ENCODE data around the gene RLN3.

DNA sequence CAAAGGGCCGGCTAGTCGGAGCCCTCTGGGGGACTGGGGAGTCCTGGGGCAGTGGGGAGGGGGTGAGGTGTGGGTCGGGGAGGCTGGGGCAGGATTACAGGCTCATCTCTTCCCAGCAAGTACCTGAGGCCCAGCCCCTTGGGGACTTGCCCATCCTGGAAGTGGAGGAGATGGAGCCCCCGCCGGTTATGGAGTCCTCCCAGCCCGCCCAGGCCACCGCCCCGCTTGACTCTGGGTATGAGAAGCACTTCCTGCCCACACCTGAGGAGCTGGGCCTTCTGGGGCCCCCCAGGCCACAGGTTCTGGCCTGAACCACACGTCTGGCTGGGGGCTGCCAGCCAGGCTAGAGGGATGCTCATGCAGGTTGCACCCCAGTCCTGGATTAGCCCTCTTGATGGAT lies 24.0 kb downstream of the RLN3 start:
- TF ChIP-seq, protein P1, sequence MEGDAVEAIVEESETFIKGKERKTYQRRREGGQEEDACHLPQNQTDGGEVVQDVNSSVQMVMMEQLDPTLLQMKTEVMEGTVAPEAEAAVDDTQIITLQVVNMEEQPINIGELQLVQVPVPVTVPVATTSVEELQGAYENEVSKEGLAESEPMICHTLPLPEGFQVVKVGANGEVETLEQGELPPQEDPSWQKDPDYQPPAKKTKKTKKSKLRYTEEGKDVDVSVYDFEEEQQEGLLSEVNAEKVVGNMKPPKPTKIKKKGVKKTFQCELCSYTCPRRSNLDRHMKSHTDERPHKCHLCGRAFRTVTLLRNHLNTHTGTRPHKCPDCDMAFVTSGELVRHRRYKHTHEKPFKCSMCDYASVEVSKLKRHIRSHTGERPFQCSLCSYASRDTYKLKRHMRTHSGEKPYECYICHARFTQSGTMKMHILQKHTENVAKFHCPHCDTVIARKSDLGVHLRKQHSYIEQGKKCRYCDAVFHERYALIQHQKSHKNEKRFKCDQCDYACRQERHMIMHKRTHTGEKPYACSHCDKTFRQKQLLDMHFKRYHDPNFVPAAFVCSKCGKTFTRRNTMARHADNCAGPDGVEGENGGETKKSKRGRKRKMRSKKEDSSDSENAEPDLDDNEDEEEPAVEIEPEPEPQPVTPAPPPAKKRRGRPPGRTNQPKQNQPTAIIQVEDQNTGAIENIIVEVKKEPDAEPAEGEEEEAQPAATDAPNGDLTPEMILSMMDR (IDR thresholded peaks at IDR 0.05 in 2 of 3, conservative IDR thresholded peaks at IDR 0.05 in 1 of 3; ENCODE audit: insufficient read depth in 2 of 3, low read depth in 1 of 3, low read length in 3 of 3), result no peak
- TF ChIP-seq, protein P2, sequence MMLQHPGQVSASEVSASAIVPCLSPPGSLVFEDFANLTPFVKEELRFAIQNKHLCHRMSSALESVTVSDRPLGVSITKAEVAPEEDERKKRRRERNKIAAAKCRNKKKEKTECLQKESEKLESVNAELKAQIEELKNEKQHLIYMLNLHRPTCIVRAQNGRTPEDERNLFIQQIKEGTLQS (IDR thresholded peaks at IDR 0.05), result no peak
- TF ChIP-seq, protein P2 (CRISPR knock-in tag; conservative IDR thresholded peaks at IDR 0.05), result no peak
- no peak for TF ChIP-seq RAD21 (CRISPR knock-in tag; conservative IDR thresholded peaks at IDR 0.05 in 1 of 2, IDR thresholded peaks at IDR 0.05 in 1 of 2)
- TF ChIP-seq, protein P3, sequence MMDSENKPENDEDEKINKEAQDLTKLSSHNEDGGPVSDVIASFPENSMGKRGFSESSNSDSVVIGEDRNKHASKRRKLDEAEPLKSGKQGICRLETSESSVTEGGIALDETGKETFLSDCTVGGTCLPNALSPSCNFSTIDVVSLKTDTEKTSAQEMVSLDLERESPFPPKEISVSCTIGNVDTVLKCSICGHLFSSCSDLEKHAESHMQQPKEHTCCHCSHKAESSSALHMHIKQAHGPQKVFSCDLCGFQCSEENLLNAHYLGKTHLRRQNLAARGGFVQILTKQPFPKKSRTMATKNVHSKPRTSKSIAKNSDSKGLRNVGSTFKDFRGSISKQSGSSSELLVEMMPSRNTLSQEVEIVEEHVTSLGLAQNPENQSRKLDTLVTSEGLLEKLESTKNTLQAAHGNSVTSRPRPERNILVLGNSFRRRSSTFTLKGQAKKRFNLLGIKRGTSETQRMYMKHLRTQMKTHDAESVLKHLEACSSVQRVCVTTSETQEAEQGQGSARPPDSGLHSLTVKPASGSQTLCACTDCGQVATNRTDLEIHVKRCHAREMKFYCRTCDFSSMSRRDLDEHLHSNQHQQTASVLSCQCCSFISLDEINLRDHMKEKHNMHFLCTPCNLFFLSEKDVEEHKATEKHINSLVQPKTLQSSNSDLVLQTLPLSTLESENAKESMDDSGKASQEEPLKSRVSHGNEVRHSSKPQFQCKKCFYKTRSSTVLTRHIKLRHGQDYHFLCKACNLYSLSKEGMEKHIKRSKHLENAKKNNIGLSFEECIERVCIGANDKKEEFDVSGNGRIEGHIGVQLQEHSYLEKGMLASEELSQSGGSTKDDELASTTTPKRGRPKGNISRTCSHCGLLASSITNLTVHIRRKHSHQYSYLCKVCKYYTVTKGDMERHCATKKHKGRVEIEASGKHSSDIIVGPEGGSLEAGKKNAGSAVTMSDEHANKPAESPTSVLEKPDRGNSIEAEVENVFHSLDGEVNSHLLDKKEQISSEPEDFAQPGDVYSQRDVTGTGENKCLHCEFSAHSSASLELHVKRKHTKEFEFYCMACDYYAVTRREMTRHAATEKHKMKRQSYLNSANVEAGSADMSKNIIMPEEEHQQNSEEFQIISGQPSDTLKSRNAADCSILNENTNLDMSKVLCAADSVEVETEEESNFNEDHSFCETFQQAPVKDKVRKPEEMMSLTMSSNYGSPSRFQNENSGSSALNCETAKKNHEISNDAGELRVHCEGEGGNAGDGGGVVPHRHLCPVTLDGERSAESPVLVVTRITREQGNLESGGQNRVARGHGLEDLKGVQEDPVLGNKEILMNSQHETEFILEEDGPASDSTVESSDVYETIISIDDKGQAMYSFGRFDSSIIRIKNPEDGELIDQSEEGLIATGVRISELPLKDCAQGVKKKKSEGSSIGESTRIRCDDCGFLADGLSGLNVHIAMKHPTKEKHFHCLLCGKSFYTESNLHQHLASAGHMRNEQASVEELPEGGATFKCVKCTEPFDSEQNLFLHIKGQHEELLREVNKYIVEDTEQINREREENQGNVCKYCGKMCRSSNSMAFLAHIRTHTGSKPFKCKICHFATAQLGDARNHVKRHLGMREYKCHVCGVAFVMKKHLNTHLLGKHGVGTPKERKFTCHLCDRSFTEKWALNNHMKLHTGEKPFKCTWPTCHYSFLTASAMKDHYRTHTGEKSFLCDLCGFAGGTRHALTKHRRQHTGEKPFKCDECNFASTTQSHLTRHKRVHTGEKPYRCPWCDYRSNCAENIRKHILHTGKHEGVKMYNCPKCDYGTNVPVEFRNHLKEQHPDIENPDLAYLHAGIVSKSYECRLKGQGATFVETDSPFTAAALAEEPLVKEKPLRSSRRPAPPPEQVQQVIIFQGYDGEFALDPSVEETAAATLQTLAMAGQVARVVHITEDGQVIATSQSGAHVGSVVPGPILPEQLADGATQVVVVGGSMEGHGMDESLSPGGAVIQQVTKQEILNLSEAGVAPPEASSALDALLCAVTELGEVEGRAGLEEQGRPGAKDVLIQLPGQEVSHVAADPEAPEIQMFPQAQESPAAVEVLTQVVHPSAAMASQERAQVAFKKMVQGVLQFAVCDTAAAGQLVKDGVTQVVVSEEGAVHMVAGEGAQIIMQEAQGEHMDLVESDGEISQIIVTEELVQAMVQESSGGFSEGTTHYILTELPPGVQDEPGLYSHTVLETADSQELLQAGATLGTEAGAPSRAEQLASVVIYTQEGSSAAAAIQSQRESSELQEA (IDR thresholded peaks at IDR 0.05; ENCODE audit: low read depth), result no peak
- no peak for TF ChIP-seq ZNF274 (IDR thresholded peaks at IDR 0.05; ENCODE audit: borderline replicate concordance, low read depth, low read length)
- no peak for TF ChIP-seq SP2 (IDR thresholded peaks at IDR 0.05; ENCODE audit: extremely low read depth, low read depth, low read length, poor library complexity, severe bottlenecking)
- no peak for TF ChIP-seq PHF8 (IDR thresholded peaks at IDR 0.05; ENCODE audit: borderline replicate concordance, low read length)
- TF ChIP-seq, protein P4, sequence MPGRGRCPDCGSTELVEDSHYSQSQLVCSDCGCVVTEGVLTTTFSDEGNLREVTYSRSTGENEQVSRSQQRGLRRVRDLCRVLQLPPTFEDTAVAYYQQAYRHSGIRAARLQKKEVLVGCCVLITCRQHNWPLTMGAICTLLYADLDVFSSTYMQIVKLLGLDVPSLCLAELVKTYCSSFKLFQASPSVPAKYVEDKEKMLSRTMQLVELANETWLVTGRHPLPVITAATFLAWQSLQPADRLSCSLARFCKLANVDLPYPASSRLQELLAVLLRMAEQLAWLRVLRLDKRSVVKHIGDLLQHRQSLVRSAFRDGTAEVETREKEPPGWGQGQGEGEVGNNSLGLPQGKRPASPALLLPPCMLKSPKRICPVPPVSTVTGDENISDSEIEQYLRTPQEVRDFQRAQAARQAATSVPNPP (IDR thresholded peaks at IDR 0.05; ENCODE audit: borderline replicate concordance, insufficient read depth, insufficient read length), result no peak

Data from K562 (cell line).